MM.1S (cell line): ENCODE results near the gene MACROH2A2.
"Not testable (repeated sequence)": the region's sequence is repeated elsewhere in the genome, so short reads cannot be mapped to it uniquely, and the experiment has no call there.

Source experiments
- CTCF ChIP-seq: fragments of 300-600 bp; sonication (generic); IDR thresholded peaks from 2 replicates; pipeline ENCODE4 v1.5.1; 2016; ENCODE audit warnings: antibody characterized with exemption, low read length, mixed read lengths
- EZH2 ChIP-seq: fragments of 300-600 bp; sonication (generic); optimal IDR thresholded peaks from 2 replicates; pipeline ENCODE3; 2017; ENCODE audit warnings: low read depth, mild to moderate bottlenecking, antibody characterized with exemption, low read length, mixed read lengths
- EZH2phosphoT487 ChIP-seq: fragments of 300-600 bp; sonication (generic); IDR thresholded peaks from 2 replicates; pipeline ENCODE4 v1.6.1; 2018; ENCODE audit warnings: antibody characterized with exemption, low read length

GRCh38 chr10:70080789-70081188, 28.1 kb downstream of the MACROH2A2 start:
- TF ChIP-seq CTCF, EZH2, EZH2phosphoT487: not testable (repeated sequence)
